ENCODE results near the gene ING2. TPM values are rescaled to one million over a fixed set of nuclear protein-coding genes. Genes with fewer than 3 reads are reported as not detected.
A peak's percentile ranks its signal among the peaks of the same experiment; 100 is the strongest.
"Not testable (repeated sequence)": the region's sequence is repeated elsewhere in the genome, so short reads cannot be mapped to it uniquely, and the experiment has no call there.

ING2 gene
- total RNA-seq: 10 to 100 TPM in 1 of 4 donors, 1 to 10 TPM in 3; 6.3 to 21.7 (median 8.3) TPM
- 10 to 100 TPM; 13.6 to 35.1 (median 28.0) TPM for polyA plus RNA-seq
- long read RNA-seq, donor 1: 0 reads
- long read RNA-seq, donor 2, transcript ING2-201 (2 exons, 1,189 nt): major isoform, 33 of 38 reads
- long read RNA-seq, donor 2, partial matches to known transcripts: 0 of 38 reads
- long read RNA-seq, donor 2, other reads (novel, unspliced or antisense): 1 of 38 reads

GRCh38 chr4:183504930-183505610, at the start of gene ING2:
TSS of gene ING2 (plus strand) at chr4:183505058. CDS start at chr4:183505196, 138 bp downstream.
- Histone ChIP-seq H3K36me3 (ENCODE audit: insufficient read depth in 1 of 2, low read depth in 1 of 2) (no peaks in the 10 kb centered on the region), H3K4me1 (peaks cover 27% of the 10 kb centered on the region), H3K27ac (peak within 1 kb of the TSS; percentile 97), H3K4me3 (peak within 1 kb of the TSS; percentile 96), H3K9me3 (no peaks in the 10 kb centered on the region), H3K27me3 (ENCODE audit: insufficient read depth in 3 of 3, low read length in 2 of 3) (no peaks in the 10 kb centered on the region)
- 0 to 1% (median 1%) methylated on average over 42 to 68 of the region's 68 CpGs for WGBS, 3 donors
- intact Hi-C loops (cut with DNase I): loop anchor here (1.0 to 5.0 kb wide), 3 partner anchors 63 to 153 kb away; partner anchors contain the start of gene CDKN2AIP (in 1 of the 2)
- peak in 1 of 2 donors; percentile 67 for DNase-seq
- no peak for TF ChIP-seq CTCF (IDR thresholded peaks at IDR 0.05)
- peak; percentile 58 to 67 (median 64) for ATAC-seq

GRCh38 chr4:183455431-183456195, 49.2 kb upstream of the ING2 start:
- H3K9me3 ChIP-seq: no peaks in the 10 kb centered on the region
- no peak overlapping the region for H3K4me3 ChIP-seq
- intact Hi-C loops (cut with DNase I): no loop called here
- TF ChIP-seq CTCF (IDR thresholded peaks at IDR 0.05): no peak
- H3K27ac ChIP-seq: no peak overlapping the region
- WGBS, 3 donors: 84 to 95% (median 90%) methylated on average over 7 of the region's 7 CpGs
- no peak for ATAC-seq
- no peak for DNase-seq
- no peaks in the 10 kb centered on the region for H3K27me3 ChIP-seq (ENCODE audit: insufficient read depth in 3 of 3, low read length in 2 of 3)
- no peaks in the 10 kb centered on the region for H3K4me1 ChIP-seq
- H3K36me3 ChIP-seq (ENCODE audit: insufficient read depth in 1 of 2, low read depth in 1 of 2): peaks cover 0 to 6% of the 10 kb centered on the region in 2 donors

- TF ChIP-seq CTCF (IDR thresholded peaks at IDR 0.05): no peak
- ATAC-seq (no peak), DNase-seq (no peak)
- intact Hi-C loops (cut with DNase I): no loop called here
- Histone ChIP-seq H3K27ac (no peak overlapping the region), H3K27me3 (ENCODE audit: insufficient read depth in 3 of 3, low read length in 2 of 3) (no peaks in the 10 kb centered on the region), H3K4me3 (no peak overlapping the region), H3K4me1 (no peaks in the 10 kb centered on the region), H3K36me3 (ENCODE audit: insufficient read depth in 1 of 2, low read depth in 1 of 2) (no peaks in the 10 kb centered on the region), H3K9me3 (no peaks in the 10 kb centered on the region)
- 77 to 88% (median 79%) methylated on average over 5 of the region's 5 CpGs for WGBS, 3 donors
Observed at GRCh38 chr4:183458005-183458404, 46.9 kb upstream of the ING2 start.

- 65 to 87% (median 79%) methylated on average over 6 to 11 of the region's 11 CpGs for WGBS, 3 donors
- not testable (repeated sequence) for H3K27me3 ChIP-seq (ENCODE audit: insufficient read depth in 3 of 3, low read length in 2 of 3)
Observed at GRCh38 chr4:183463903-183464619, 40.8 kb upstream of the ING2 start.

GRCh38 chr4:183465879-183466278, 39.0 kb upstream of the ING2 start:
- H3K4me3 ChIP-seq; ATAC-seq; H3K27me3 ChIP-seq (ENCODE audit: insufficient read depth in 3 of 3, low read length in 2 of 3); H3K9me3 ChIP-seq; H3K27ac ChIP-seq; H3K4me1 ChIP-seq; DNase-seq; H3K36me3 ChIP-seq (ENCODE audit: insufficient read depth in 1 of 2, low read depth in 1 of 2); intact Hi-C loops (cut with DNase I): not testable (repeated sequence)
- WGBS, 3 donors: 35 to 57% (median 42%) methylated on average over 5 of the region's 5 CpGs

More at GRCh38 chr4:183463903-183464619, 40.8 kb upstream of the ING2 start:
- ATAC-seq; H3K36me3 ChIP-seq (ENCODE audit: insufficient read depth in 1 of 2, low read depth in 1 of 2); H3K4me3 ChIP-seq; DNase-seq; H3K9me3 ChIP-seq; H3K4me1 ChIP-seq; H3K27ac ChIP-seq; intact Hi-C loops (cut with DNase I): not testable (repeated sequence)

Data from psoas muscle (tissue), 8 donors.